Esophagus mucosa (tissue), 1 donor: Measurements from ENCODE around the gene TAC3. TPM values are rescaled to one million over a fixed set of nuclear protein-coding genes. Genes with fewer than 3 reads are reported as not detected.
"Not testable (repeated sequence)": the region's sequence is repeated elsewhere in the genome, so short reads cannot be mapped to it uniquely, and the experiment has no call there.

Experiments used
- ATAC-seq: fragments of 200-7000 bp; cut with Tn5 transposase; one replicate; pipeline ENCODE4 v1.9.1; 2020
- total RNA-seq: library from RNA; stranded (reverse); gene quantifications from one replicate; pipeline ENCODE4 v1.2.4, GENCODE V29; 2023
- donor health status: DM: yes; HTN: yes; CAD: no.

TAC3 gene
- total RNA-seq, 1 donor from 2014 or later: not detected

GRCh38 chr12:56980941-56981530, 35.3 kb downstream of the TAC3 start:
- ATAC-seq: no peak

DNA sequence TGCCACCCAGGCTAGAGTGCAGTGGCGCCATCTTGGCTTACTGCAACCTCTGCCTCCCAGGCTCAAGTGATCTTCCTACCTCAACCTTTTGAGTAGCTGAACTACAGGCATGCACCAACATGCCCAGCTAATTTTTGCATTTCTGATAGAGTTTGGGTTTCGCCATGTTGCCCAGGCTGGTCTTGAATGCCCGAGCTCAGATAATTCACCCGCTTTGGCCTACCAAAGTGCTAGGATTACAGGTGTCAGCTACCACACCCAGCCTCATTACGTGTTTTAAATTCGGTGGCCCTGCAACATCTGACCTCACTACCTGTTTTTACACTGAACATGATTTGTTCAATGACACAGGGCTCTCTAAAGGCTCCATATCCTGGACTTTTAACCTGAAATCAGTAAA, 36.1 kb downstream of the TAC3 start:
- ATAC-seq: peak; percentile 81

- peak; percentile 34 for ATAC-seq
Observed at GRCh38 chr12:56979628-56980027, 36.7 kb downstream of the TAC3 start.

DNA sequence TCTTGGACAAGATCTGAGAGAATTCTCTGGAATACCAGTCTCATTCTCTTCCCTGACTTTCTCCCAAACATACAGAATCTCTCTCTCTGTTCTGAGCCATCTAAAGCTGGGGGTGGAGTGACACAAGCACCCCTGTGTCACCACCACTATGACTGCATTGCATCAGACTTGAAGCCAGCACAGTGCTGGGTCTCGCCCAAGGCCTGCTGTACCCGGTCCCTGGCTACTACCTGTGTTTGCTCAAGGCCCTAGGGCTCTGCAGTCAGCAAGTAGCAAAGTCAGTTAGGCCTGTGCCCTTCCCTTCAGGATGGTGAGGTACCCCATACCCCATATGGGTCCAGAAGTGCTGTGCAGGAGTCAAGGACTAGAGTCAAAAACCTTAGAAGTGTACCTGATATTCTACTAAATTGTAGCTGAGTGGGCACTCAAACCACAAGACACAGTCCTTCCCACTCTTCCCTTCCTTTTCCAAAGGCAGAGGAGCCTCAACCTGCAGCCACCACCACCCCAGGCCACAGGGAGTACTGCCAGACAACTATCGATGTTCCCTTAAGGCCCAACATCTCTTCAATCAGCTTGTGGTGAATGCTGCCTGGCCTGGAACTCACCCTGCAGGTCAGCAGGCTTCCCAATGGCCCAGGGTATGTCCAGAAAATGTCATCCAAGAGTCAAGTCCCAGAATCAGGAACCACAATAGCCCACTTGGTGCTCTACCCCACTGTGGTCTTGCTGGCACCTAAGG, 37.8 kb downstream of the TAC3 start:
- ATAC-seq: peak; percentile 63

- ATAC-seq: not testable (repeated sequence)
Observed at GRCh38 chr12:56977361-56977760, 39.0 kb downstream of the TAC3 start.

GRCh38 chr12:56974224-56974623, 42.1 kb downstream of the TAC3 start:
- ATAC-seq: not testable (repeated sequence)

DNA sequence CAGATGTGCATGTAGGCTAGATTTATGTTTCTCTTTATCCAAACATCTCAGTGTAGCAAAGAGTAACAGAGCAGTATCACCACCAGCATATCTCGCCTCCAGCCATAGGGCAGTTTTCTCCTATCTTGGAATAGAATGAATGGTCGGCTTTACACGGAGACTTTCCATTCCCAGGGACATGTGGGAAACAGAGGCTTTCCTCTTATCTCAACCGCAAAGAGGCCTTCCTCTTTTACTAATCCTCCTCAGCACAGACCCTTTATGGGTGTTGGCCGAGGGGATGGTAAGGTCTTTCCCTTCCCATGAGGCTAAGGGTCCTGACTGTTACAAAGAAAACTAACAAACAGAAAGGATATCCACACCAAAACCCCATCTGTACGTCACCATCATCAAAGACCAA, 47.4 kb downstream of the TAC3 start:
- ATAC-seq: not testable (repeated sequence)

GRCh38 chr12:56965997-56966642, 50.2 kb downstream of the TAC3 start:
- not testable (repeated sequence) for ATAC-seq

GRCh38 chr12:56965124-56965523, 51.2 kb downstream of the TAC3 start:
- ATAC-seq: not testable (repeated sequence)

DNA sequence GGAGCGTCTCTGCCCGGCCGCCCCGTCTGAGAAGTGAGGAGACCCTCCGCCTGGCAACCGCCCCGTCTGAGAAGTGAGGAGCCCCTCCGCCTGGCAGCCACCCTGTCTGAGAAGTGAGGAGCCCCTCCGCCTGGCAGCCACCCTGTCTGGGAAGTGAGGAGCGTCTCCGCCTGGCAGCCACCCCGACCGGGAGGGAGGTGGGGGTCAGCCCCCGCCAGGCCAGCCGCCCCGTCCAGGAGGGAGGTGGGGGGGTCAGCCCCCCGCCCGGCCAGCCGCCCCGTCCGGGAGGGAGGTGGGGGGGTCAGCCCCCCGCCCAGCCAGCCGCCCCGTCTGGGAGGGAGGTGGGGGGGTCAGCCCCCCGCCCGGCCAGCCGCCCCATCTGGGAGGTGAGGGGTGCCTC, 52.8 kb downstream of the TAC3 start:
- ATAC-seq: not testable (repeated sequence)

DNA sequence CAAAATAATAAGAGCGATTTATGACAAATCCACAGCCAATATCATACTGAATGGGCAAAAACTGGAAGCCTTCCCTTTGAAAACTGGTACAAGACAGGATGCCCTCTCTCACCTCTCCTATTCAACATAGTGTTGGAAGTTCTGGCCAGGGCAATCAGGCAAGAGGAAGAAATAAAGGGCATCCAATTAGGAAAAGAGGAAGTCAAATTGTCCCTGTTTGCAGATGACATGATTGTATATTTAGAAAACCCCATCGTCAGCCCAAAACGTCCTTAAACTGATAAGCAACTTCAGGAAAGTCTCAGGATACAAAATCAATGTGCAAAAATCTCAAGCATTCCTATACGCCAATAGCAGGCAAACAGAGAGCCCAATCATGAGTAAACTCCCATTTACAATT, 54.1 kb downstream of the TAC3 start:
- not testable (repeated sequence) for ATAC-seq

Other genes with a start within 250 kb of the TAC3 start
- 26.0 TPM for gene SDR9C7, start 82.1 kb downstream of the TAC3 start, total RNA-seq
- 2.4 TPM for gene RDH16, start 58.9 kb downstream of the TAC3 start, total RNA-seq
- 2.6 TPM for gene ZBTB39, start 10.0 kb downstream of the TAC3 start, total RNA-seq
- gene MYO1A, start 33.6 kb upstream of the TAC3 start, total RNA-seq: 0.52 TPM
- 5.7 TPM for gene NEMP1, start 62.3 kb upstream of the TAC3 start, total RNA-seq
- 13.7 TPM for gene NAB2, start 72.6 kb upstream of the TAC3 start, total RNA-seq
- 108 TPM for gene STAT6, start 94.8 kb upstream of the TAC3 start, total RNA-seq
- gene LRP1, start 112.0 kb upstream of the TAC3 start, total RNA-seq: 74.0 TPM
- not detected for gene LRP1-AS, start 131.1 kb upstream of the TAC3 start, total RNA-seq
- 6.7 TPM for gene NXPH4, start 200.3 kb upstream of the TAC3 start, total RNA-seq
- 126 TPM for gene SHMT2, start 213.2 kb upstream of the TAC3 start, total RNA-seq
- 1.1 TPM for gene STAC3, start 234.7 kb upstream of the TAC3 start, total RNA-seq